HEK293 (cell line): ENCODE measurements around the gene MFSD1.
A peak's percentile ranks its signal among the peaks of the same experiment; 100 is the strongest.

Experiments
- PRDM10 ChIP-seq: fragments of 450-650 bp; formaldehyde crosslinking; IDR thresholded peaks from 2 replicates; pipeline ENCODE4 v1.5.1; 2016; ENCODE audit warnings: missing biosample characterization, missing genetic modification characterization
- ZBTB1 ChIP-seq: fragments of 450-650 bp; formaldehyde crosslinking; IDR thresholded peaks from 2 replicates; pipeline ENCODE4 v1.5.1; 2016; ENCODE audit warnings: missing biosample characterization, missing genetic modification characterization
- ZNF280D ChIP-seq: fragments of 450-650 bp; formaldehyde crosslinking; IDR thresholded peaks from 2 replicates; pipeline ENCODE4 v1.5.1; 2016; ENCODE audit warnings: missing biosample characterization, missing genetic modification characterization
- ZNF473 ChIP-seq: fragments of 450-650 bp; formaldehyde crosslinking; IDR thresholded peaks from 2 replicates; pipeline ENCODE4 v1.5.1; 2017; ENCODE audit warnings: missing biosample characterization, missing genetic modification characterization
- ZNF704 ChIP-seq: fragments of 450-650 bp; formaldehyde crosslinking; IDR thresholded peaks from 2 replicates; pipeline ENCODE4 v1.5.1; 2016; ENCODE audit warnings: missing biosample characterization, missing genetic modification characterization
- ZSCAN16 ChIP-seq: fragments of 450-650 bp; formaldehyde crosslinking; IDR thresholded peaks from 2 replicates; pipeline ENCODE4 v1.5.1; 2016; ENCODE audit warnings: missing biosample characterization, missing genetic modification characterization
- TF ChIP-seq, protein P1 (sequence below): fragments of 450-650 bp; formaldehyde crosslinking; IDR thresholded peaks from 2 replicates; pipeline ENCODE4 v1.5.1; 2016; ENCODE audit warnings: missing biosample characterization, missing genetic modification characterization
- TF ChIP-seq, protein P2 (sequence below): fragments of 450-650 bp; formaldehyde crosslinking; conservative IDR thresholded peaks from 2 replicates; pipeline ENCODE4 v1.5.1; 2016; ENCODE audit warnings: low read depth, missing biosample characterization, missing genetic modification characterization

DNA sequence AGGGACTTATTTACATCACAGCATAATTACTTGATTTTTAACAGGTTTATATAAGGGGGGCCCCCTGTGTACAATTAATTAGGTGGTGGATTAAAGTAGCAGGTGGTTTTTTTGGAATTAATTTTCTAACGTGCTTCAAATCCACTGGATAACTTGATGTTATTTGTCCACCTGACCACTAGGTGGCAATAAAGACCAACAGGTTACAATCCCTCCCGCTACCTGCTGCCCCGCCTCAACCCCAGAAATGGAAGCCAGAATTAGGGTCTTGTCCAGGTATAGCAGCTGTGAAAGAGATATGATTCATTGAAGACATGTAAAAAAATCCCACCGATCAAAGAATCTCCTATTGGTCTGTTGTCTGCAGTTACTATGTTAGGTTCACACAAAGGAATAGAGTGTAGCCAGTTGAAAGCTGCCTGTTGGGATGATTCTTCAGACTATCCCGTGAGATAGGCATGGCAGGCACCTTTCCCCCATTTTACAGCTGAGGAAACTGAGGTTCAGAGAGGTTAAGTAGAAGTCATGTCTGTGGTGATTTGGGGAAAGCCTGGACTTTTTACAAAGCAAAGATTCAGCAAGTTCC, 44.0 kb downstream of the MFSD1 start:
- TF ChIP-seq, protein P1, sequence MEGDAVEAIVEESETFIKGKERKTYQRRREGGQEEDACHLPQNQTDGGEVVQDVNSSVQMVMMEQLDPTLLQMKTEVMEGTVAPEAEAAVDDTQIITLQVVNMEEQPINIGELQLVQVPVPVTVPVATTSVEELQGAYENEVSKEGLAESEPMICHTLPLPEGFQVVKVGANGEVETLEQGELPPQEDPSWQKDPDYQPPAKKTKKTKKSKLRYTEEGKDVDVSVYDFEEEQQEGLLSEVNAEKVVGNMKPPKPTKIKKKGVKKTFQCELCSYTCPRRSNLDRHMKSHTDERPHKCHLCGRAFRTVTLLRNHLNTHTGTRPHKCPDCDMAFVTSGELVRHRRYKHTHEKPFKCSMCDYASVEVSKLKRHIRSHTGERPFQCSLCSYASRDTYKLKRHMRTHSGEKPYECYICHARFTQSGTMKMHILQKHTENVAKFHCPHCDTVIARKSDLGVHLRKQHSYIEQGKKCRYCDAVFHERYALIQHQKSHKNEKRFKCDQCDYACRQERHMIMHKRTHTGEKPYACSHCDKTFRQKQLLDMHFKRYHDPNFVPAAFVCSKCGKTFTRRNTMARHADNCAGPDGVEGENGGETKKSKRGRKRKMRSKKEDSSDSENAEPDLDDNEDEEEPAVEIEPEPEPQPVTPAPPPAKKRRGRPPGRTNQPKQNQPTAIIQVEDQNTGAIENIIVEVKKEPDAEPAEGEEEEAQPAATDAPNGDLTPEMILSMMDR, result peak; percentile 24; the same call in 1 of the 2 replicates
- no peak for TF ChIP-seq ZNF704
- TF ChIP-seq ZNF473 (tag by site-specific recombination), result no peak
- TF ChIP-seq ZSCAN16, result no peak
- no peak for TF ChIP-seq ZNF280D
- TF ChIP-seq, protein P2, sequence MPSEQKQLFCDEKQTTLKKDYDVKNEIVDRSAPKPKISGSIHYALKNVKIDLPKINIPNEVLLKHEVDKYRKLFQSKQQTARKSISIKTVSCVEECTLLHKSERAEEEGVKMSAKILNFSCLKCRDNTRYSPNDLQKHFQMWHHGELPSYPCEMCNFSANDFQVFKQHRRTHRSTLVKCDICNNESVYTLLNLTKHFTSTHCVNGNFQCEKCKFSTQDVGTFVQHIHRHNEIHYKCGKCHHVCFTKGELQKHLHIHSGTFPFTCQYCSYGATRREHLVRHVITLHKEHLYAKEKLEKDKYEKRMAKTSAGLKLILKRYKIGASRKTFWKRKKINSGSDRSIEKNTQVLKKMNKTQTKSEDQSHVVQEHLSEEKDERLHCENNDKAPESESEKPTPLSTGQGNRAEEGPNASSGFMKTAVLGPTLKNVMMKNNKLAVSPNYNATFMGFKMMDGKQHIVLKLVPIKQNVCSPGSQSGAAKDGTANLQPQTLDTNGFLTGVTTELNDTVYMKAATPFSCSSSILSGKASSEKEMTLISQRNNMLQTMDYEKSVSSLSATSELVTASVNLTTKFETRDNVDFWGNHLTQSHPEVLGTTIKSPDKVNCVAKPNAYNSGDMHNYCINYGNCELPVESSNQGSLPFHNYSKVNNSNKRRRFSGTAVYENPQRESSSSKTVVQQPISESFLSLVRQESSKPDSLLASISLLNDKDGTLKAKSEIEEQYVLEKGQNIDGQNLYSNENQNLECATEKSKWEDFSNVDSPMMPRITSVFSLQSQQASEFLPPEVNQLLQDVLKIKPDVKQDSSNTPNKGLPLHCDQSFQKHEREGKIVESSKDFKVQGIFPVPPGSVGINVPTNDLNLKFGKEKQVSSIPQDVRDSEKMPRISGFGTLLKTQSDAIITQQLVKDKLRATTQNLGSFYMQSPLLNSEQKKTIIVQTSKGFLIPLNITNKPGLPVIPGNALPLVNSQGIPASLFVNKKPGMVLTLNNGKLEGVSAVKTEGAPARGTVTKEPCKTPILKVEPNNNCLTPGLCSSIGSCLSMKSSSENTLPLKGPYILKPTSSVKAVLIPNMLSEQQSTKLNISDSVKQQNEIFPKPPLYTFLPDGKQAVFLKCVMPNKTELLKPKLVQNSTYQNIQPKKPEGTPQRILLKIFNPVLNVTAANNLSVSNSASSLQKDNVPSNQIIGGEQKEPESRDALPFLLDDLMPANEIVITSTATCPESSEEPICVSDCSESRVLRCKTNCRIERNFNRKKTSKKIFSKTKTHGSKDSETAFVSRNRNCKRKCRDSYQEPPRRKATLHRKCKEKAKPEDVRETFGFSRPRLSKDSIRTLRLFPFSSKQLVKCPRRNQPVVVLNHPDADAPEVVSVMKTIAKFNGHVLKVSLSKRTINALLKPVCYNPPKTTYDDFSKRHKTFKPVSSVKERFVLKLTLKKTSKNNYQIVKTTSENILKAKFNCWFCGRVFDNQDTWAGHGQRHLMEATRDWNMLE (tag by site-specific recombination), result no peak
- TF ChIP-seq PRDM10, result no peak
- no peak for TF ChIP-seq ZBTB1 (tag by site-specific recombination)
